Esophagus muscularis mucosa (tissue), 4 donors: ENCODE data around the gene GK2. TPM values are rescaled to one million over a fixed set of nuclear protein-coding genes. Genes with fewer than 3 reads are reported as not detected.

Source experiments
- DNase-seq: peaks from one replicate; pipeline ENCODE4 v3.0.0-alpha.2; 2017; ENCODE audit errors: extremely low spot score
- H3K27ac ChIP-seq, 4 donors: fragments of 200-600 bp; sonication (generic); replicated peaks in 1 of 4; 1 replicate in 3 of 4; 2 replicates in 1 of 4; pipeline ENCODE4 v1.5.1; 2016 to 2019; ENCODE audit warnings: mild to moderate bottlenecking in 1 of 4
- H3K27me3 ChIP-seq, 4 donors: fragments of 200-600 bp; sonication (generic); one replicate each; pipeline versions ENCODE4 v1.5.1 to v1.6.0; 2016 to 2019
- H3K36me3 ChIP-seq, 4 donors: fragments of 200-600 bp; sonication (generic); one replicate each; pipeline ENCODE4 v1.5.1; 2016 to 2019
- H3K4me1 ChIP-seq, 4 donors: fragments of 200-600 bp; sonication (generic); one replicate each; pipeline ENCODE4 v1.5.1; 2016 to 2019
- H3K4me3 ChIP-seq, 4 donors: fragments of 200-600 bp; sonication (generic); 1 replicate in 2 of 4; 2 replicates in 2 of 4; pipeline ENCODE4 v1.5.1; 2016 to 2019; ENCODE audit warnings: mild to moderate bottlenecking in 4 of 4, moderate library complexity in 1 of 4
- H3K9me3 ChIP-seq, 4 donors: fragments of 200-600 bp; sonication (generic); 1 replicate in 3 of 4; 2 replicates in 1 of 4; pipeline ENCODE4 v1.5.1; 2016 to 2019
- EP300 ChIP-seq: sonication (generic); formaldehyde crosslinking; IDR thresholded peaks from one replicate; pipeline ENCODE4 v1.6.1; 2017; ENCODE audit warnings: antibody characterized with exemption
- POLR2A ChIP-seq: fragments of 450-650 bp; IDR thresholded peaks from one replicate; pipeline ENCODE4 v1.6.1; 2017; ENCODE audit warnings: antibody characterized with exemption, moderate library complexity, mild to moderate bottlenecking, low read depth
- POLR2AphosphoS5 ChIP-seq, 2 donors: sonication (generic); formaldehyde crosslinking; IDR thresholded peaks; one replicate each; pipeline ENCODE4 v1.6.1; 2017; ENCODE audit warnings: antibody characterized with exemption in 2 of 2
- WGBS: methylation state at CpG from one replicate; pipeline ENCODE4 v1.1.5; 2018; 5-methylcytosine and 5-hydroxymethylcytosine counted together
- intact Hi-C: fragments of 100-400 bp; cut with DNase I; formaldehyde crosslinking; loops from one replicate; pipeline ENCODE4 v1.15.1; 2023
- total RNA-seq, 4 donors: library from RNA; depleted of rRNA; stranded (reverse); fragments of >200 nt; gene quantifications; one replicate each; pipeline versions ENCODE4 v1.1.0 to v1.2.1, GENCODE V29; 2016
- TF ChIP-seq, protein P1 (sequence below), 3 experiments: fragments of 200-600 bp in 2 of 3; fragments of 450-650 bp in 1 of 3; sonication (generic) in 2 of 3; IDR thresholded peaks; one replicate each; pipeline ENCODE4 v1.5.1; 2017 to 2019; ENCODE audit warnings: antibody characterized with exemption in 3 of 3, mild to moderate bottlenecking in 2 of 3, moderate library complexity in 1 of 3

The GK2 gene
- not detected for total RNA-seq

DNA sequence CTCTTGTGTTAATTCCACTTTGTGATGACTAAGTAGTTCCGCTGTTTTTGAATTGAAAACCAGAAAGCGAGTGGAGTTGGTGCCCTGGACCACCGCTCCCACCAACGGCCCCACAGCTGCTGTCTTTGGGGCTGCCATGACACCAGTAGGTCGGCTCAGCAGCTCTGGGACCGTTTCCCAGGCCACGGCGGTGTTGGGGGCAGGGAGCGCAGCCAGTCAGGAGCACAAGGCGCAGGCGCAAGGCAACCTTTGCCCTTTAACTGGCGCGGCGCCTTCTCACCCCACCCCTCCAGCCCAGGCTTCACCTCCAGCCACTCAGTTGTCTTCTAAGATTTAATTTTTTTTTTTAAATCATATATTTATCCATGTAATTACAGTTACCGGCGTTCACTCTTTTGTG lies at the start of gene GK2:
Gene GK2 (minus strand): TSS at position 166 of the 400 bp plus-strand sequence. CDS start 28 bp downstream, at position 138.
- Histone ChIP-seq H3K27ac (no peak within 1 kb of the TSS), H3K9me3 (no peaks in the 10 kb centered on the region), H3K4me3 (no peak within 1 kb of the TSS), H3K27me3 (no peaks in the 10 kb centered on the region), H3K36me3 (no peaks in the 10 kb centered on the region), H3K4me1 (no peaks in the 10 kb centered on the region)
- TF ChIP-seq EP300 (no peak), POLR2AphosphoS5 (IDR thresholded peaks at IDR 0.05) (no peak), POLR2A (no peak)
- TF ChIP-seq, protein P1, sequence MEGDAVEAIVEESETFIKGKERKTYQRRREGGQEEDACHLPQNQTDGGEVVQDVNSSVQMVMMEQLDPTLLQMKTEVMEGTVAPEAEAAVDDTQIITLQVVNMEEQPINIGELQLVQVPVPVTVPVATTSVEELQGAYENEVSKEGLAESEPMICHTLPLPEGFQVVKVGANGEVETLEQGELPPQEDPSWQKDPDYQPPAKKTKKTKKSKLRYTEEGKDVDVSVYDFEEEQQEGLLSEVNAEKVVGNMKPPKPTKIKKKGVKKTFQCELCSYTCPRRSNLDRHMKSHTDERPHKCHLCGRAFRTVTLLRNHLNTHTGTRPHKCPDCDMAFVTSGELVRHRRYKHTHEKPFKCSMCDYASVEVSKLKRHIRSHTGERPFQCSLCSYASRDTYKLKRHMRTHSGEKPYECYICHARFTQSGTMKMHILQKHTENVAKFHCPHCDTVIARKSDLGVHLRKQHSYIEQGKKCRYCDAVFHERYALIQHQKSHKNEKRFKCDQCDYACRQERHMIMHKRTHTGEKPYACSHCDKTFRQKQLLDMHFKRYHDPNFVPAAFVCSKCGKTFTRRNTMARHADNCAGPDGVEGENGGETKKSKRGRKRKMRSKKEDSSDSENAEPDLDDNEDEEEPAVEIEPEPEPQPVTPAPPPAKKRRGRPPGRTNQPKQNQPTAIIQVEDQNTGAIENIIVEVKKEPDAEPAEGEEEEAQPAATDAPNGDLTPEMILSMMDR (IDR thresholded peaks at IDR 0.05), result no peak
- intact Hi-C loops, result no loop called here
- DNase-seq, result no peak
- WGBS, result 92% methylated on average over 16 of the region's 16 CpGs

DNA sequence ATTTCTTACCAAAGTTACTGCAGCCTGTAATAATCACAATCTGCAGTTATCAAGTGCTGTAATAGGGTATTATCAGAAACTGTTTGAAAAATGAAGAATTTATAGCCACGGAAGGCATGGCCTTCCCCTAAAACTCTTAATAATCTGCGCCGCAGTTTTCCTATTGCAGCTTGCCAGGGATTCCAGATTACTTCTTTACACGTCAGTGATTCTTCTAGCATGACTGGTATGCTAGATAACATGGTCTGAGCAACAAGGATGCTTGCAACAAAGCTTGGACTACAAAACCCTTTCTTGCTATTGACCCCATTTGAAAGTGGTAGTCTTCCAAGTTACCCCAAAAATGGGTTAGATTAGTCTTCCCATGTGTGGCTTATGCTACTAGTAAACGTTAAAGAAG lies 47.2 kb upstream of the GK2 start:
- WGBS, result 80% methylated on average over 5 of the region's 5 CpGs
- TF ChIP-seq POLR2AphosphoS5 (IDR thresholded peaks at IDR 0.05), result no peak
- no peak for TF ChIP-seq POLR2A
- no peak for TF ChIP-seq EP300
- TF ChIP-seq, protein P1 (IDR thresholded peaks at IDR 0.05), result no peak

DNA sequence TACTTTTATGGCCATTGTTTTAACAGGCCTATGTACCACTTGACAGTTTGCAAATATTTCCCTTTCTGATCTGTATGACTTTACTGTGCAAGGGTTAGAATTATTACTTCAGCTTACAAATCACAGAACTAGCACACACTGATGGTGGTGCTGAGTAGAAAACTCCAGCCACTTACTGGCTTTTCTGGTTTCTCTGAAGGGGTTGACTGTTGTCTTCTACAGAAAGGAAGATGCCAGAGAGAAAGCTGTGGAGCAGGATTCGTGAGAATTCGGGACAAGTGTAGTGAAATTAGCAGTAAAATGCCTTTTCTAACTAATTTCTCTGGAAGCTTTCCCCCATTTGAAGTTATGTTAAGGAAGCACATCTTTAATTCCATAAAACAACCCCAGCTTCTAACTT lies 46.6 kb upstream of the GK2 start:
- Histone ChIP-seq H3K36me3 (no peaks in the 10 kb centered on the region), H3K4me3 (no peak overlapping the region), H3K27me3 (no peaks in the 10 kb centered on the region), H3K27ac (no peak overlapping the region), H3K4me1 (no peaks in the 10 kb centered on the region), H3K9me3 (no peaks in the 10 kb centered on the region)
- 87% methylated on average over 2 of the region's 2 CpGs for WGBS
- TF ChIP-seq POLR2A (no peak), EP300 (no peak), POLR2AphosphoS5 (IDR thresholded peaks at IDR 0.05) (no peak)
- TF ChIP-seq, protein P1 (IDR thresholded peaks at IDR 0.05), result no peak
- no peak for DNase-seq
- intact Hi-C loops, result no loop called here

More for the DNA sequence above, 47.2 kb upstream of the GK2 start:
- no peaks in the 10 kb centered on the region for H3K27me3 ChIP-seq
- intact Hi-C loops, result no loop called here
- no peak overlapping the region for H3K4me3 ChIP-seq
- H3K9me3 ChIP-seq, result no peaks in the 10 kb centered on the region
- no peaks in the 10 kb centered on the region for H3K4me1 ChIP-seq
- no peaks in the 10 kb centered on the region for H3K36me3 ChIP-seq
- no peak for DNase-seq
- no peak overlapping the region for H3K27ac ChIP-seq

DNA sequence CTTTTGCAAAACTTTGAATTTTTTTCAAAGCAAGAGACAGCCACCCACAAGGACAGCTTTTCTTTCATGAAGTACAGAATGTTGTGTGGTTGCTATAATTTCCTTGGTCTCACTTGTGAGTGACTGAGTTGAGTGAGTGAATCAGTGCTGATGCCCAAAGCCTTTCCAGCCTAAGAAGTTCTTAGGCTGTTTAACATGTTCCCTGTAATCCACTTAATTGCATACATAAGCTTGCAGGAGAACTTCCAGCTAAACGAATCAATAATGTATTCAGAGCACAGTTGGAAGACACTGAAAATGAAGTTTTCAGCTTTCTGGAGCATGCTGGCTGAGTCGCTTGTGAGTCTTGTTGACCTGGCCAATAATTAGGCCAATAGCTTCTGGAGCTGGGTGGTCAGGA lies 42.0 kb upstream of the GK2 start:
- Histone ChIP-seq H3K27ac (no peak overlapping the region), H3K4me1 (peaks cover 0 to 5% (median 0%) of the 10 kb centered on the region in 4 donors), H3K27me3 (no peaks in the 10 kb centered on the region), H3K9me3 (no peaks in the 10 kb centered on the region), H3K4me3 (no peak overlapping the region), H3K36me3 (no peaks in the 10 kb centered on the region)
- 89% methylated on average over 2 of the region's 2 CpGs for WGBS
- TF ChIP-seq, protein P1 (IDR thresholded peaks at IDR 0.05), result no peak
- TF ChIP-seq POLR2AphosphoS5 (IDR thresholded peaks at IDR 0.05) (no peak), POLR2A (no peak), EP300 (no peak)
- no peak for DNase-seq
- intact Hi-C loops, result no loop called here

DNA sequence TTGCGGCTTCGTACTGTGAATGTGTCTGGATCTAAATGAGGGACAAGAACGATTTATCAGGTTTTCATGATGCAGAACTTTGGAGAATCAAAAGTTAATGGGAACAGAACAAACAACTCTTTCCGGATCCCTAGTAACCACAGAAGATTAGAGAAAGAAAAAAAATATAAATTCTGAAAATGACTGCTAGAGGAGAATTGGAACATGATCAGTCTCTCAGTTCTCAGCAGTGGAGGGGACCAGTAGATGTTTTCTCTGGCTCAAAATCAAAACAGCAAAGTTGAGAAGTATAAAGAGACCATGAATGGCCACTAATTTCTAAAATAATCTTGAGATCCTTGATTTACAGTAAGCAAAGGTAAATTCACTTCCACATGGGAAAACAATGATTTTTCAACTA lies 38.1 kb upstream of the GK2 start:
- H3K36me3 ChIP-seq, result no peaks in the 10 kb centered on the region
- TF ChIP-seq POLR2AphosphoS5 (IDR thresholded peaks at IDR 0.05) (no peak), POLR2A (no peak), EP300 (no peak)
- TF ChIP-seq, protein P1 (IDR thresholded peaks at IDR 0.05), result no peak
- WGBS, result 90% methylated on average over 4 of the region's 4 CpGs
- H3K27ac ChIP-seq, result no peak overlapping the region
- peaks cover 0 to 5% (median 0%) of the 10 kb centered on the region in 4 donors for H3K4me1 ChIP-seq
- no peak overlapping the region for H3K4me3 ChIP-seq
- intact Hi-C loops, result no loop called here
- no peaks in the 10 kb centered on the region for H3K27me3 ChIP-seq
- no peaks in the 10 kb centered on the region for H3K9me3 ChIP-seq
- no peak for DNase-seq
